ENCODE results near the gene CADM1. TPM values are rescaled to one million over a fixed set of nuclear protein-coding genes. Genes with fewer than 3 reads are reported as not detected.

CADM1 gene
- total RNA-seq, 4 donors from 2014 or later = 17.1 to 49.8 (median 30.7) TPM

- Histone ChIP-seq H3K4me1 (no peaks in the 10 kb centered on the region), H3K36me3 (no peaks in the 10 kb centered on the region), H3K4me3 (no peak overlapping the region), H3K27me3 (peaks cover 0 to 22% of the 10 kb centered on the region in 2 donors), H3K27ac (no peak overlapping the region), H3K9me3 (no peaks in the 10 kb centered on the region)
- no peak for DNase-seq (ENCODE audit: low spot score in 2 of 2)
- WGBS, 2 donors = 67 to 74% methylated on average over 5 to 7 of the region's 9 CpGs
- TF ChIP-seq POLR2A (IDR thresholded peaks at IDR 0.05) (no peak), CTCF (IDR thresholded peaks at IDR 0.05) (no peak), EP300 (IDR thresholded peaks at IDR 0.05) (no peak)
Observed at GRCh38 chr11:115159207-115159606, 345.0 kb downstream of the CADM1 start.

GRCh38 chr11:115158053-115158452 lies 346.2 kb downstream of the CADM1 start:
- no peak overlapping the region for H3K4me3 ChIP-seq
- H3K27ac ChIP-seq = no peak overlapping the region
- H3K4me1 ChIP-seq = no peaks in the 10 kb centered on the region
- H3K27me3 ChIP-seq = peaks cover 0 to 22% of the 10 kb centered on the region in 2 donors
- H3K9me3 ChIP-seq = no peaks in the 10 kb centered on the region
- TF ChIP-seq POLR2A (IDR thresholded peaks at IDR 0.05) (no peak), CTCF (IDR thresholded peaks at IDR 0.05) (no peak), EP300 (IDR thresholded peaks at IDR 0.05) (no peak)
- WGBS, 2 donors = 85 to 87% methylated on average over 6 of the region's 6 CpGs
- DNase-seq (ENCODE audit: low spot score in 2 of 2) = no peak
- H3K36me3 ChIP-seq = no peaks in the 10 kb centered on the region

DNA sequence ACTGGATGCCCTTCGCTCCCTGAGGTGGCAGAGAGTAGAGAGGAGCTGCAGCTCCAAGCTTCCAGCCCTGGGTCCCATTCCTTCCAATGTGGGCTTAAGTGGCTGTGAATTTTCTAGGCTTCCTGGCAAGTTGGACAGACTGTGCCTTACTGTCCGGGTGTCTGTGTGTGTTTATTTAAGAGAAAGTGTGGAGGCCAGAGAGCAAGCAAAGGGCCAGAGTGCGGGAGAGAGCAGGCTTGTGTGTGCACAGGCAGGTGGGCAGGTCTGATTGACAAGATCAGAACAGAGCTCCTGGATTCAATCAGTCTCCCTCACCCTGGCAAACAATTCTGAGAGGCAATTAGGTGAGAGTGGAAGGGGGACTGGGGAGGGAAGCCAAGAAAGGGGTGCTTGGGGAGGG lies 347.0 kb downstream of the CADM1 start:
- no peak for TF ChIP-seq EP300 (IDR thresholded peaks at IDR 0.05)
- no peak for TF ChIP-seq POLR2A (IDR thresholded peaks at IDR 0.05)
- TF ChIP-seq CTCF (IDR thresholded peaks at IDR 0.05) = no peak
- H3K4me3 ChIP-seq = no peak overlapping the region
- H3K9me3 ChIP-seq = no peaks in the 10 kb centered on the region
- 78 to 81% methylated on average over 3 of the region's 3 CpGs for WGBS, 2 donors
- H3K4me1 ChIP-seq = no peaks in the 10 kb centered on the region
- no peak for DNase-seq (ENCODE audit: low spot score in 2 of 2)
- H3K27ac ChIP-seq = no peak overlapping the region
- no peaks in the 10 kb centered on the region for H3K36me3 ChIP-seq
- peaks cover 0 to 20% of the 10 kb centered on the region in 2 donors for H3K27me3 ChIP-seq

GRCh38 chr11:115155978-115156377 lies 348.2 kb downstream of the CADM1 start:
- Histone ChIP-seq H3K4me1 (no peaks in the 10 kb centered on the region), H3K36me3 (no peaks in the 10 kb centered on the region), H3K9me3 (no peaks in the 10 kb centered on the region), H3K4me3 (no peak overlapping the region), H3K27me3 (peaks cover 0 to 15% of the 10 kb centered on the region in 2 donors), H3K27ac (no peak overlapping the region)
- 49 to 59% methylated on average over 1 of the region's 1 CpG for WGBS, 2 donors
- no peak for TF ChIP-seq CTCF (IDR thresholded peaks at IDR 0.05)
- no peak for TF ChIP-seq POLR2A (IDR thresholded peaks at IDR 0.05)
- TF ChIP-seq EP300 (IDR thresholded peaks at IDR 0.05) = no peak
- no peak for DNase-seq (ENCODE audit: low spot score in 2 of 2)

DNA sequence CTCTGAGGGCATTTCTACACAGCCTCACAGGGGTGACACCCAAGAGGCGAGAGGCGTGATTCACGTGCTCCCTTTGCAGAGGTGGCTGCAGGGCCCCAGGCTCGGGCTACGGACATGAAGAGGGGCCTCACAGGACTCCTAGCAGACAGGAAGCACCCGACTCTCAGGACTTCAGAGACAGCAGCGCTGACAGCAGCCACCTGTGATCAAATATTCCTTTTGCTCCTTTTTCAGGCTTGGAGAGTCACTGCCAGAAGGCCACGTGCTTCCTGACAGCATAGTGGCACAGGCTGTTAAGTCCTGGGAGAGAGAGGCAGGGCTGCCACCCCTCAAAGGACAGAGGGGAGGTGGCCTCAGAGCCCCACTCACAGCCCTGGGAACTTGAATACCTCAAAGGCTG lies 348.9 kb downstream of the CADM1 start:
- 82 to 83% methylated on average over 8 of the region's 8 CpGs for whole genome bisulfite sequencing, 2 donors
- Histone ChIP-seq H3K9me3 (no peaks in the 10 kb centered on the region), H3K4me3 (no peak overlapping the region), H3K36me3 (no peaks in the 10 kb centered on the region), H3K4me1 (no peaks in the 10 kb centered on the region), H3K27ac (no peak overlapping the region), H3K27me3 (peaks cover 0 to 15% of the 10 kb centered on the region in 2 donors)
- DNase-seq (ENCODE audit: low spot score in 2 of 2) = no peak
- TF ChIP-seq EP300 (IDR thresholded peaks at IDR 0.05) (no peak), CTCF (IDR thresholded peaks at IDR 0.05) (no peak), POLR2A (IDR thresholded peaks at IDR 0.05) (no peak)
